ENCODE results near the gene PIP5KL1. TPM values are rescaled to one million over a fixed set of nuclear protein-coding genes. Genes with fewer than 3 reads are reported as not detected.

The PIP5KL1 gene
- total RNA-seq, 2 experiments from 2014 or later: 0.95 to 4.4 TPM

DNA sequence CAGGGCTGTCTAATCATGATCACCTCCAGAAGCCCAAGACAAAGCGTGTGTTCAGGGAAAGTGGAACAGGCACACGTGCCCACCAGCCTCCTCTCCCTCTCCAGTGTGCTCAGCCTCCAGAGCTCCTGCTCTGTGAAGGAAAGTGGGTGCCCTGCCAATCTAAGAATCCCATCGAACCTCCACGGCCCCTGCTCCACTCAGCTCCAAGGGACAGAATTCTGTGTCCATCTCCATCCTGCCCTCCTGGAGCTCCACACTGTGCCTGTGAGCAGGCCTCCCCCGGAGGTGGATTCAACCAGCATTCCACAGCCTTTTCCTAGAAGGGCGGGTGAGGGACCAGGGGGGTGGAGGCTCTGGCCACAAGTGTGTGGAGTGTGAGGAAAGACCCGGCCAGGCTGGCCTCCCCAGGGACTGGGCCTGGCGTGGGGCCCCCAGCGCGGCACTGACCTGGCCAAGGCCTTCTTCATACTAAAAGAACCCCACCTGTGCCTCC, 44.2 kb upstream of the PIP5KL1 start:
- Histone ChIP-seq H3K4me1 (ENCODE audit: insufficient read depth, low read length, poor library complexity, severe bottlenecking) (peaks cover 81% of the 10 kb centered on the region), H4K20me1 (ENCODE audit: insufficient read depth, low read length) (peaks cover 37% of the 10 kb centered on the region; the same call in 1 of the 2 replicates), H3K27ac (ENCODE audit: low read depth, low read length, poor library complexity, severe bottlenecking) (peak overlapping the region; percentile 95), H3K4me2 (ENCODE audit: low read length) (peak overlapping the region; percentile 84), H3K79me2 (ENCODE audit: insufficient read depth, low read depth, low read length) (peaks cover 87% of the 10 kb centered on the region), H3K9me3 (ENCODE audit: low read length) (no peaks in the 10 kb centered on the region), H2AFZ (ENCODE audit: low read length) (no peak overlapping the region), H3K9me2 (ENCODE audit: insufficient read depth, low read length) (no peaks in the 10 kb centered on the region), H3K4me3 (ENCODE audit: low read depth, low read length, poor library complexity, severe bottlenecking) (peak overlapping the region; percentile 80), H3K36me3 (ENCODE audit: insufficient read depth, low read length) (peaks cover 57% of the 10 kb centered on the region)
- no TSS peak for BruUV-seq (replicated peaks)
- POLR2A ChIA-PET: interaction anchor here (0.5 to 1.7 kb wide), 4 partner anchors 13 to 44 kb away, joined by 3 to 4 read pairs (median 3); no protein-coding TSS in a partner anchor
- intact Hi-C loops (cut with micrococcal nuclease; ENCODE audit: unreplicated experiment): no loop called here
- CTCF ChIA-PET (ENCODE audit: unreplicated experiment): interaction anchor here (1.6 kb wide), 1 partner anchor 19 kb away, joined by 5 read pairs; no protein-coding TSS in a partner anchor
- TF ChIP-seq, protein P1, sequence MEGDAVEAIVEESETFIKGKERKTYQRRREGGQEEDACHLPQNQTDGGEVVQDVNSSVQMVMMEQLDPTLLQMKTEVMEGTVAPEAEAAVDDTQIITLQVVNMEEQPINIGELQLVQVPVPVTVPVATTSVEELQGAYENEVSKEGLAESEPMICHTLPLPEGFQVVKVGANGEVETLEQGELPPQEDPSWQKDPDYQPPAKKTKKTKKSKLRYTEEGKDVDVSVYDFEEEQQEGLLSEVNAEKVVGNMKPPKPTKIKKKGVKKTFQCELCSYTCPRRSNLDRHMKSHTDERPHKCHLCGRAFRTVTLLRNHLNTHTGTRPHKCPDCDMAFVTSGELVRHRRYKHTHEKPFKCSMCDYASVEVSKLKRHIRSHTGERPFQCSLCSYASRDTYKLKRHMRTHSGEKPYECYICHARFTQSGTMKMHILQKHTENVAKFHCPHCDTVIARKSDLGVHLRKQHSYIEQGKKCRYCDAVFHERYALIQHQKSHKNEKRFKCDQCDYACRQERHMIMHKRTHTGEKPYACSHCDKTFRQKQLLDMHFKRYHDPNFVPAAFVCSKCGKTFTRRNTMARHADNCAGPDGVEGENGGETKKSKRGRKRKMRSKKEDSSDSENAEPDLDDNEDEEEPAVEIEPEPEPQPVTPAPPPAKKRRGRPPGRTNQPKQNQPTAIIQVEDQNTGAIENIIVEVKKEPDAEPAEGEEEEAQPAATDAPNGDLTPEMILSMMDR (conservative IDR thresholded peaks at IDR 0.05; ENCODE audit: low read length): no peak
- TF ChIP-seq EZH2phosphoT487 (IDR thresholded peaks at IDR 0.05; ENCODE audit: borderline replicate concordance, low read depth, low read length): no peak
- DNase-seq (ENCODE audit: low spot score): no peak

DNA sequence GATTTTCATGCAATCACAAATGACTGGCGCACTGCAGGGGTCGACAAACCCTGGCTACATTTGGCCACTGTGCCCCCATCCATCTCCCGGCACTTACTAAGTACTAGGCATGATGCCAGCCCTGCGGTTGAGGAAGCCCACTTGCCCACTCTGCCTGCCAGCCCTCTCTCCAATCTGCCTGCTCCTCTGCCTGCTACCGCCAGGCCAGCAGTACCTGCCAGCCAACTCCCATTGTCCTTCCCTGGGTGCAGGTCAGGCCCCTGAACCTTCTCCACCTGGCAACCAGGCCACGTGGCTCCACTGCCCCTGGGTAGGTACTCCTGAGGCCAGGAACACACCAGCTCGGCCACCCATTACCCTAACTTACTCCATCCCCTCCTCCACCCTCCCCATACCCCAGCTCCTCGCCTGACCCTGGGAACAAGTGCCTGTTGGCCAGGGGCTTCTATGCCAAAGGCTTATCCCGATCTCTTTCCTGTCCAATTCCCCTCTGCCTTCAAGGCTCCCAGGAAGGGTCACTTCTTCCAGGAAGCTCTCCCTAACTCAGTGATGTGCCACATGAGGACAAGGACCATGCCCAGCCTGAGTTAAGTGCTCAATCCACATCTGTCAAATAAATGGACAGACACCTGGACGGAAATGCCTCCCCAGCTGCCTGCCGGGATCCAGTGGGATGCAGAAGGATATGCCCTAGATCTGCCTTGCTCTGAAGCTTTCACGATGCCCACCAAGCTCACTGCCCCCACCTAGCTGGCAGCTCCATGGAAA, 43.6 kb upstream of the PIP5KL1 start:
- no peak for TF ChIP-seq EZH2phosphoT487 (IDR thresholded peaks at IDR 0.05; ENCODE audit: borderline replicate concordance, low read depth, low read length)
- TF ChIP-seq, protein P1 (conservative IDR thresholded peaks at IDR 0.05; ENCODE audit: low read length): no peak
- Histone ChIP-seq H3K4me2 (ENCODE audit: low read length) (peak overlapping the region; percentile 84), H3K27ac (ENCODE audit: low read depth, low read length, poor library complexity, severe bottlenecking) (peak overlapping the region; percentile 95), H3K4me3 (ENCODE audit: low read depth, low read length, poor library complexity, severe bottlenecking) (peak overlapping the region; percentile 80), H3K4me1 (ENCODE audit: insufficient read depth, low read length, poor library complexity, severe bottlenecking) (peaks cover 88% of the 10 kb centered on the region), H3K79me2 (ENCODE audit: insufficient read depth, low read depth, low read length) (peaks cover 87% of the 10 kb centered on the region), H3K9me3 (ENCODE audit: low read length) (no peaks in the 10 kb centered on the region), H3K9me2 (ENCODE audit: insufficient read depth, low read length) (no peaks in the 10 kb centered on the region), H3K36me3 (ENCODE audit: insufficient read depth, low read length) (peaks cover 59% of the 10 kb centered on the region), H4K20me1 (ENCODE audit: insufficient read depth, low read length) (peaks cover 34% of the 10 kb centered on the region; the same call in 1 of the 2 replicates), H2AFZ (ENCODE audit: low read length) (no peak overlapping the region)
- CTCF ChIA-PET (ENCODE audit: unreplicated experiment): interaction anchor here (1.6 kb wide), 1 partner anchor 19 kb away, joined by 5 read pairs; no protein-coding TSS in a partner anchor
- no TSS peak for BruUV-seq (replicated peaks)
- no peak for DNase-seq (ENCODE audit: low spot score)
- POLR2A ChIA-PET: interaction anchor here (0.7 to 1.7 kb wide), 3 partner anchors 13 to 22 kb away, joined by 3 to 4 read pairs (median 3); no protein-coding TSS in a partner anchor
- intact Hi-C loops (cut with micrococcal nuclease; ENCODE audit: unreplicated experiment): no loop called here

All from OCI-LY7 (cell line).